ENCODE measurements around the gene HNRNPLL.

HNRNPLL gene

DNA sequence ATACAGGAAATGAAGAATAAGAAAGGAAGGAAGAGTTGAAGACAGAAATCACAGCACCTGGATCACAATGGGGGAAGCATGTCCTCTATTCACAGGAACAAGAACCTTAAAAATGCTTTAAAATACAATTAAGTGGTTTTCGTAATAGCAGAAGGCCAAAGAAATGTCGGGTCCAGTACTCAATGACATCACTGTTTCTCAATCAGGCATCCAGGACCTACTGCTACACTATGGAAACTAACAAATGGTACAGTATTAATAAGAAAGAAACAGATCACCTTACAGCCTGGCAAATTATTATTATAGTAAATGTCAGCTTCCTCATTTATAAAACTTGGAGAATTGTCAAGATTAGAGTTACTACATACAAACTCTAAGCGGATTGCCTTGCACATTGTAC, 15.8 kb downstream of the HNRNPLL start:
- H3K4me3 ChIP-seq (ENCODE audit: low read depth, low read length): no peak overlapping the region
- no peaks in the 10 kb centered on the region for H3K4me1 ChIP-seq
- peaks cover 16% of the 10 kb centered on the region for H3K36me3 ChIP-seq
- no peak for TF ChIP-seq CTCF (IDR thresholded peaks at IDR 0.05; ENCODE audit: low read depth, low read length)
- H3K27me3 ChIP-seq: no peaks in the 10 kb centered on the region
- H3K9me3 ChIP-seq: no peaks in the 10 kb centered on the region
- DNase-seq: no peak

GRCh38 chr2:38584881-38585280, 17.8 kb downstream of the HNRNPLL start:
- DNase-seq: no peak
- no peaks in the 10 kb centered on the region for H3K4me1 ChIP-seq
- H3K9me3 ChIP-seq: no peaks in the 10 kb centered on the region
- H3K36me3 ChIP-seq: peaks cover 22% of the 10 kb centered on the region
- no peak overlapping the region for H3K4me3 ChIP-seq (ENCODE audit: low read depth, low read length)
- no peak for TF ChIP-seq CTCF (IDR thresholded peaks at IDR 0.05; ENCODE audit: low read depth, low read length)
- no peaks in the 10 kb centered on the region for H3K27me3 ChIP-seq

DNA sequence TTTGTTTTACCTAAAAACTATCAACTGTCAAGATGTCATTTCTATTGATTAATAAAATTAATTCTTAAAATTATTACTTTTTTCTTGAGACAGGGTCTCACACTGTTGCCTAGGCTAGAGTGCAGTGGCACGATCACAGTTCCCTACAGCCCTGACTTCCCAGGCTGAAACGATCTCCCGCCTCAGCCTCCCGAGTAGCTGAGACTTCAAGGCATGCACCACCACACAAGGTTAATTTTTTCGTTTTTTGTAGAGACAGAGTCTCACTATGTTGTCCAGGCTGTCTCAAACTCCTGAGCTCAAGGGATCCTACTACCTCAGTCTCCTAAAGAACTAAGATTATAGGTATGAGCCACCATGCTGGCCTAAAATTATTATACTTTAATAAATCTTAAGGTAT, 18.7 kb downstream of the HNRNPLL start:
- Histone ChIP-seq H3K36me3 (peaks cover 22% of the 10 kb centered on the region), H3K27me3 (no peaks in the 10 kb centered on the region), H3K9me3 (no peaks in the 10 kb centered on the region), H3K4me3 (ENCODE audit: low read depth, low read length) (no peak overlapping the region), H3K4me1 (peaks cover under 1% of the 10 kb centered on the region; the same call in 1 of the 2 replicates)
- no peak for DNase-seq
- TF ChIP-seq CTCF (IDR thresholded peaks at IDR 0.05; ENCODE audit: low read depth, low read length): no peak

DNA sequence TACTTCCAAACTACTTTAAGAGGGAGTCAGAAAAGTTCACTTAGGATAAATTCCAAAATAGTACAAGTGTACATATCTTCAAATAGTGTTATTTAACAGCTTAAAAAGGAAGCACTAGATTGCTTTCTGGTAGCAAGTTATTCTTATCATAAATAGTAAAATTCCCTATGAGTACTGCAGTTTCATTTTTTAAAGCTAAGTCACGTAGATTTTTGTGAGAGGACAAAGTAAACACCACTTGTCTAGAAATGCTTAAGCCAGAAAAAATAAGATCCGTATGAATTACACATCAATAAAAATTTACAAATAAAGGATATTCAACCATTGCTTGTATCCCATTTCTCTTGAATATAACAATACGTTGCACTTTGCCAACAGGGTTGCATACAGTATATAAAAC, 19.2 kb downstream of the HNRNPLL start:
- no peaks in the 10 kb centered on the region for H3K27me3 ChIP-seq
- H3K4me3 ChIP-seq (ENCODE audit: low read depth, low read length): no peak overlapping the region
- H3K9me3 ChIP-seq: no peaks in the 10 kb centered on the region
- peaks cover 3% of the 10 kb centered on the region; the same call in 1 of the 2 replicates for H3K4me1 ChIP-seq
- H3K36me3 ChIP-seq: peaks cover 22% of the 10 kb centered on the region
- no peak for DNase-seq
- TF ChIP-seq CTCF (IDR thresholded peaks at IDR 0.05; ENCODE audit: low read depth, low read length): no peak

DNA sequence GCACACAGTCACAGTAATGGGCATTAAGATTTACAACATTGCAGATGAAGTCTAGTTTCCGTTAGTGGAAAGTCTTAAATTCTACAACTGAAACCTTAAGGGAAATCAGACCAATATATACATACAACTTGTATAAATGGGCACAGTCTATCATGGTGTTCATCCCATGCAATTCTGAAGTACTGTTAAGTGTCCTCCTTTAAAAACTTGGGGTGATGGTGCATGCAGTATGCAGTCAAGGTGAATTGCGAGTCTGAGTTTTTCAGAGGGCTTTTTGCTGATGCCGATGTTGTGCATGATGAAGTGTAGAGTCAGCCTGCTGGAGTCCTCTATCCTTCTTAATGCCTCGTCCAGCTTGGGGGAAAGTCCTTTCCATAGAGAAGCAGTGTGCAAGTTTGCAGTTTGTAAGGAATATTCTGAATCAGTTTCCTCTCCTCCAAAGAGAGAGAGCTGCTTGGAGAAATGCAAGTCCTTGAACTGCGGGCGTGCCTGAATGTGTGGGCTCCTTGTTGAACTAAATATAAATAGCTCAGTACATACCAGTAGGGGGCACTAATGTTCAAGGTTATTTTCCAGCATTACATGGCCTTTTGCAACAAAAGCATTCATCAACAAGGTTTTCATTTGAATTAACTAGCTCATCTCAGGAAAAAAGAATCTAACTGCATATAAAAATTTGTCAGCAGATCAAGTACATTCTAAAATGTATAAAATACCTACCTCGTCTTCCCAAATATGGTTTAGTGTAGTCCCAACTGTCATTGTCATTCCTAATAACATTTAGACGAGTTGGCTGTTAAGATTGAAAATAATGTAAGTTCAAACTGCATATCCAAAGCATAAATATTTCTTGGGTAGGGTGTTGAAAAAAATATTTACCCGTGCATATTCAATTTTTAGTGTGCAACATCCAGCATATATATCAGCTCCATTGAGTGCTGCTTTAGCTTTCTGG, 21.3 kb downstream of the HNRNPLL start:
- Histone ChIP-seq H3K9me3 (no peaks in the 10 kb centered on the region), H3K36me3 (peaks cover 22% of the 10 kb centered on the region), H3K4me1 (peaks cover 3% of the 10 kb centered on the region; the same call in 1 of the 2 replicates), H3K27me3 (no peaks in the 10 kb centered on the region), H3K4me3 (ENCODE audit: low read depth, low read length) (no peak overlapping the region)
- peak; percentile 28 for DNase-seq
- peak; percentile 65 for TF ChIP-seq CTCF (IDR thresholded peaks at IDR 0.05; ENCODE audit: low read depth, low read length)

DNA sequence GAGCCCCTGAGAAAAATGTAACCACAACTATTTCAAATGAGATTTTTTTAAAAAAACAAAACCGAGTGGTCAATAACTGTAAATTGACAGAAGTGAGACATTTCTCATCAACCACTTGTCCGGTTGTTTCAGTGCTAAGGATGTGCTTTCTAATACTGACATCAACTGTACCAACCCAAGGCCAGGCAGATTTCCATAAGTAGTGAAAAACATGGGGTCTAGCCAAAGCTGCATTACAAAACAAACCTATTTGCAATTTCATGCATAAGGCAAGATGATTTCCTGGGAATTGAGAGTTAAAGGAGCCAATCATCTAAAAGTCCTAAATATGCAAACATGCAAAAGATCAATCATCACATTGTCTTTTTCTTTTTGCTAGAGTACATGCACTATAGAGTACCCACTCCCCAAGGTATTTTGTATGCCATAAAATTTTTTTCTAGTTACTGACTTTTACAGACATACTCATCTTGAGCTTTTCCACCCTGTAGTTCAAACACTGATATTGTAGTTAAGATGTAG, 22.6 kb downstream of the HNRNPLL start:
- Histone ChIP-seq H3K36me3 (peaks cover 14% of the 10 kb centered on the region), H3K4me3 (ENCODE audit: low read depth, low read length) (no peak overlapping the region), H3K4me1 (peaks cover 3% of the 10 kb centered on the region), H3K9me3 (no peaks in the 10 kb centered on the region), H3K27me3 (no peaks in the 10 kb centered on the region)
- no peak for DNase-seq
- TF ChIP-seq CTCF (IDR thresholded peaks at IDR 0.05; ENCODE audit: low read depth, low read length): no peak

All from BE2C (cell line).